ENCODE results near the gene UTP14A. TPM values are rescaled to one million over a fixed set of nuclear protein-coding genes. Genes with fewer than 3 reads are reported as not detected.

The UTP14A gene
- total and polyA plus RNA-seq, 5 donors, result 6.2 to 11.2 (median 8.5) TPM

DNA sequence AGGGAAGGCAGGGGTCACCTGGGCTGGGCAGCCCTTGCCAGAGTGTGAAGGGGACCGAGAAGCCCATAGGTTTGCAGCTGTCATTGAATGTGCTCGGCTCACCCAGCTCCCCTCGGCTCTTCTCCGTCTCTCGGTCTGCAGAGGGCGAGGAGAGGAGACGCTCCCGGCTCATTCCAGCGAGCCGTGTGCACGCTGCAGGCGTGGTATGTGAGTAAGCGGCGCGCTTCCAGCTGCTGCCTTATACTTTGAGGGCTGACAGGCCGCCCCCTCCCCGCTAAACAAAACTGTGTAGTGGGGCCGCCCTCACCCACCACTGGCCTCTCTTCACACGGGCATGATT, 53.5 kb downstream of the UTP14A start:
- Histone ChIP-seq H3K27me3 (ENCODE audit: control insufficient read depth, insufficient read depth) (no peaks in the 10 kb centered on the region), H3K4me3 (ENCODE audit: low read length) (no peak overlapping the region), H3K27ac (ENCODE audit: low read length) (no peak overlapping the region), H3K9me3 (ENCODE audit: control insufficient read depth, low read length) (no peaks in the 10 kb centered on the region), H3K4me1 (ENCODE audit: control insufficient read depth, insufficient read depth, low read length) (no peaks in the 10 kb centered on the region)
- 35% methylated on average over 19 of the region's 19 CpGs for WGBS
- intact Hi-C loops (cut with DNase I), result no loop called here
- ATAC-seq, result peak; percentile 34 to 53
- peak in 2 of 3 donors; percentile 58 to 63 for DNase-seq

- intact Hi-C loops (cut with DNase I), result no loop called here
- no peaks in the 10 kb centered on the region for H3K4me1 ChIP-seq (ENCODE audit: control insufficient read depth, insufficient read depth, low read length)
- H3K9me3 ChIP-seq (ENCODE audit: control insufficient read depth, low read length), result no peaks in the 10 kb centered on the region
- H3K4me3 ChIP-seq (ENCODE audit: low read length), result no peak overlapping the region
- no peak overlapping the region for H3K27ac ChIP-seq (ENCODE audit: low read length)
- ATAC-seq (peak; percentile 72 to 80), DNase-seq (peak; percentile 51 to 84 (median 81))
- no peaks in the 10 kb centered on the region for H3K27me3 ChIP-seq (ENCODE audit: control insufficient read depth, insufficient read depth)
- WGBS, result 22% methylated on average over 26 of the region's 26 CpGs
Observed at GRCh38 chrX:129961180-129962083, 55.5 kb downstream of the UTP14A start.

GRCh38 chrX:129963729-129964128, 57.8 kb downstream of the UTP14A start:
- intact Hi-C loops (cut with DNase I), result no loop called here
- ATAC-seq, result no peak
- 91% methylated on average over 8 of the region's 8 CpGs for WGBS

GRCh38 chrX:129965166-129965565, 59.2 kb downstream of the UTP14A start:
- H3K9me3 ChIP-seq (ENCODE audit: control insufficient read depth, low read length), result no peaks in the 10 kb centered on the region
- no peaks in the 10 kb centered on the region for H3K27me3 ChIP-seq (ENCODE audit: control insufficient read depth, insufficient read depth)
- H3K4me3 ChIP-seq (ENCODE audit: low read length), result no peak overlapping the region
- intact Hi-C loops (cut with DNase I), result no loop called here
- H3K27ac ChIP-seq (ENCODE audit: low read length), result no peak overlapping the region
- no peaks in the 10 kb centered on the region for H3K4me1 ChIP-seq (ENCODE audit: control insufficient read depth, insufficient read depth, low read length)
- ATAC-seq (no peak), DNase-seq (no peak)
- 88% methylated on average over 6 of the region's 6 CpGs for WGBS

More at GRCh38 chrX:129963729-129964128, 57.8 kb downstream of the UTP14A start:
- DNase-seq, result no peak
- Histone ChIP-seq H3K27me3 (ENCODE audit: control insufficient read depth, insufficient read depth) (no peaks in the 10 kb centered on the region), H3K9me3 (ENCODE audit: control insufficient read depth, low read length) (no peaks in the 10 kb centered on the region), H3K4me1 (ENCODE audit: control insufficient read depth, insufficient read depth, low read length) (no peaks in the 10 kb centered on the region), H3K4me3 (ENCODE audit: low read length) (no peak overlapping the region), H3K27ac (ENCODE audit: low read length) (no peak overlapping the region)

GRCh38 chrX:129968968-129969367, 63.0 kb downstream of the UTP14A start:
- ATAC-seq, result no peak
- no peaks in the 10 kb centered on the region for H3K4me1 ChIP-seq (ENCODE audit: control insufficient read depth, insufficient read depth, low read length)
- 93% methylated on average over 3 of the region's 3 CpGs for WGBS

GRCh38 chrX:129976441-129976840, 70.5 kb downstream of the UTP14A start:
- intact Hi-C loops (cut with DNase I), result no loop called here
- WGBS, result 79% methylated on average over 5 of the region's 5 CpGs
- no peak overlapping the region for H3K4me3 ChIP-seq (ENCODE audit: low read length)
- no peaks in the 10 kb centered on the region for H3K4me1 ChIP-seq (ENCODE audit: control insufficient read depth, insufficient read depth, low read length)
- no peak for DNase-seq
- H3K27me3 ChIP-seq (ENCODE audit: control insufficient read depth, insufficient read depth), result no peaks in the 10 kb centered on the region
- no peak for ATAC-seq
- H3K27ac ChIP-seq (ENCODE audit: low read length), result no peak overlapping the region
- H3K9me3 ChIP-seq (ENCODE audit: control insufficient read depth, low read length), result no peaks in the 10 kb centered on the region

More at GRCh38 chrX:129968968-129969367, 63.0 kb downstream of the UTP14A start:
- intact Hi-C loops (cut with DNase I), result no loop called here
- H3K27me3 ChIP-seq (ENCODE audit: control insufficient read depth, insufficient read depth), result no peaks in the 10 kb centered on the region
- H3K4me3 ChIP-seq (ENCODE audit: low read length), result no peak overlapping the region
- H3K9me3 ChIP-seq (ENCODE audit: control insufficient read depth, low read length), result no peaks in the 10 kb centered on the region
- DNase-seq, result no peak
- H3K27ac ChIP-seq (ENCODE audit: low read length), result no peak overlapping the region

Other genes starting within 250 kb of the UTP14A start
- 1 to 10 TPM; 2.4 to 4.1 (median 3.2) TPM for gene XPNPEP2, start 167.2 kb upstream of the UTP14A start, total RNA-seq
- gene XPNPEP2, start 167.2 kb upstream of the UTP14A start, polyA plus RNA-seq, result 1.3 TPM
- gene SASH3, start 126.2 kb upstream of the UTP14A start, total RNA-seq, result 1 to 10 TPM; 2.1 to 6.0 (median 4.5) TPM
- 0.93 TPM for gene SASH3, start 126.2 kb upstream of the UTP14A start, polyA plus RNA-seq
- 10 to 100 TPM in 3 of 4 donors, 1 to 10 TPM in 1; 9.3 to 16.7 (median 11.3) TPM for gene ZDHHC9, start 62.3 kb upstream of the UTP14A start, total RNA-seq
- gene ZDHHC9, start 62.3 kb upstream of the UTP14A start, polyA plus RNA-seq, result 6.3 TPM
- gene BCORL1, start 76.5 kb downstream of the UTP14A start, total RNA-seq, result 10 to 100 TPM; 10.9 to 13.8 (median 11.5) TPM
- 5.0 TPM for gene BCORL1, start 76.5 kb downstream of the UTP14A start, polyA plus RNA-seq
- 1 to 10 TPM; 3.1 to 5.6 (median 3.9) TPM for gene ELF4, start 204.3 kb downstream of the UTP14A start, total RNA-seq
- 1.7 TPM for gene ELF4, start 204.3 kb downstream of the UTP14A start, polyA plus RNA-seq